ENCODE measurements around the gene PFKFB3.

The PFKFB3 gene

GRCh38 chr10:6233725-6234277 lies 31.1 kb downstream of the PFKFB3 start:
- no peaks in the 10 kb centered on the region for H3K27me3 ChIP-seq (ENCODE audit: insufficient read depth, poor library complexity, severe bottlenecking)
- H3K4me3 ChIP-seq (replicated peaks; ENCODE audit: insufficient read depth, low read length): no peak overlapping the region
- DNase-seq (ENCODE audit: low read depth in 1 of 2, low spot score in 1 of 2): no peak
- no peak overlapping the region for H3K27ac ChIP-seq (replicated peaks)
- TF ChIP-seq, protein P1, sequence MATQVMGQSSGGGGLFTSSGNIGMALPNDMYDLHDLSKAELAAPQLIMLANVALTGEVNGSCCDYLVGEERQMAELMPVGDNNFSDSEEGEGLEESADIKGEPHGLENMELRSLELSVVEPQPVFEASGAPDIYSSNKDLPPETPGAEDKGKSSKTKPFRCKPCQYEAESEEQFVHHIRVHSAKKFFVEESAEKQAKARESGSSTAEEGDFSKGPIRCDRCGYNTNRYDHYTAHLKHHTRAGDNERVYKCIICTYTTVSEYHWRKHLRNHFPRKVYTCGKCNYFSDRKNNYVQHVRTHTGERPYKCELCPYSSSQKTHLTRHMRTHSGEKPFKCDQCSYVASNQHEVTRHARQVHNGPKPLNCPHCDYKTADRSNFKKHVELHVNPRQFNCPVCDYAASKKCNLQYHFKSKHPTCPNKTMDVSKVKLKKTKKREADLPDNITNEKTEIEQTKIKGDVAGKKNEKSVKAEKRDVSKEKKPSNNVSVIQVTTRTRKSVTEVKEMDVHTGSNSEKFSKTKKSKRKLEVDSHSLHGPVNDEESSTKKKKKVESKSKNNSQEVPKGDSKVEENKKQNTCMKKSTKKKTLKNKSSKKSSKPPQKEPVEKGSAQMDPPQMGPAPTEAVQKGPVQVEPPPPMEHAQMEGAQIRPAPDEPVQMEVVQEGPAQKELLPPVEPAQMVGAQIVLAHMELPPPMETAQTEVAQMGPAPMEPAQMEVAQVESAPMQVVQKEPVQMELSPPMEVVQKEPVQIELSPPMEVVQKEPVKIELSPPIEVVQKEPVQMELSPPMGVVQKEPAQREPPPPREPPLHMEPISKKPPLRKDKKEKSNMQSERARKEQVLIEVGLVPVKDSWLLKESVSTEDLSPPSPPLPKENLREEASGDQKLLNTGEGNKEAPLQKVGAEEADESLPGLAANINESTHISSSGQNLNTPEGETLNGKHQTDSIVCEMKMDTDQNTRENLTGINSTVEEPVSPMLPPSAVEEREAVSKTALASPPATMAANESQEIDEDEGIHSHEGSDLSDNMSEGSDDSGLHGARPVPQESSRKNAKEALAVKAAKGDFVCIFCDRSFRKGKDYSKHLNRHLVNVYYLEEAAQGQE (IDR thresholded peaks at IDR 0.05; ENCODE audit: insufficient replicate concordance, low read depth): no peak
- TF ChIP-seq GABPA (IDR thresholded peaks at IDR 0.05; ENCODE audit: low read depth) (no peak), SPI1 (IDR thresholded peaks at IDR 0.05; ENCODE audit: borderline replicate concordance, low read depth) (no peak), POLR2AphosphoS5 (IDR thresholded peaks at IDR 0.05; ENCODE audit: low read depth) (no peak), CTCF (IDR thresholded peaks at IDR 0.05; ENCODE audit: insufficient read depth, low read length) (no peak)

GRCh38 chr10:6234371-6234770 lies 31.6 kb downstream of the PFKFB3 start:
- Histone ChIP-seq H3K27ac (replicated peaks) (no peak overlapping the region), H3K4me3 (replicated peaks; ENCODE audit: insufficient read depth, low read length) (no peak overlapping the region), H3K27me3 (ENCODE audit: insufficient read depth, poor library complexity, severe bottlenecking) (no peaks in the 10 kb centered on the region)
- DNase-seq (ENCODE audit: low read depth in 1 of 2, low spot score in 1 of 2): no peak
- no peak for TF ChIP-seq GABPA (IDR thresholded peaks at IDR 0.05; ENCODE audit: low read depth)
- TF ChIP-seq POLR2AphosphoS5 (IDR thresholded peaks at IDR 0.05; ENCODE audit: low read depth): no peak
- no peak for TF ChIP-seq CTCF (IDR thresholded peaks at IDR 0.05; ENCODE audit: insufficient read depth, low read length)
- TF ChIP-seq, protein P1 (IDR thresholded peaks at IDR 0.05; ENCODE audit: insufficient replicate concordance, low read depth): no peak
- TF ChIP-seq SPI1 (IDR thresholded peaks at IDR 0.05; ENCODE audit: borderline replicate concordance, low read depth): no peak

- no peak for DNase-seq (ENCODE audit: low read depth in 1 of 2, low spot score in 1 of 2)
- H3K27me3 ChIP-seq (ENCODE audit: insufficient read depth, poor library complexity, severe bottlenecking): no peaks in the 10 kb centered on the region
- no peak overlapping the region for H3K27ac ChIP-seq (replicated peaks)
- TF ChIP-seq SPI1 (IDR thresholded peaks at IDR 0.05; ENCODE audit: borderline replicate concordance, low read depth) (no peak), GABPA (IDR thresholded peaks at IDR 0.05; ENCODE audit: low read depth) (no peak), CTCF (IDR thresholded peaks at IDR 0.05; ENCODE audit: insufficient read depth, low read length) (no peak), POLR2AphosphoS5 (IDR thresholded peaks at IDR 0.05; ENCODE audit: low read depth) (no peak)
- TF ChIP-seq, protein P1 (IDR thresholded peaks at IDR 0.05; ENCODE audit: insufficient replicate concordance, low read depth): no peak
- no peak overlapping the region for H3K4me3 ChIP-seq (replicated peaks; ENCODE audit: insufficient read depth, low read length)
Measured at GRCh38 chr10:6236349-6237198, 33.8 kb downstream of the PFKFB3 start.

All from HL-60 (cell line).